ENCODE data around the gene HIF1AN. TPM values are rescaled to one million over a fixed set of nuclear protein-coding genes. Genes with fewer than 3 reads are reported as not detected.

The HIF1AN gene
- total RNA-seq, 1 donor = 15.2 TPM

DNA sequence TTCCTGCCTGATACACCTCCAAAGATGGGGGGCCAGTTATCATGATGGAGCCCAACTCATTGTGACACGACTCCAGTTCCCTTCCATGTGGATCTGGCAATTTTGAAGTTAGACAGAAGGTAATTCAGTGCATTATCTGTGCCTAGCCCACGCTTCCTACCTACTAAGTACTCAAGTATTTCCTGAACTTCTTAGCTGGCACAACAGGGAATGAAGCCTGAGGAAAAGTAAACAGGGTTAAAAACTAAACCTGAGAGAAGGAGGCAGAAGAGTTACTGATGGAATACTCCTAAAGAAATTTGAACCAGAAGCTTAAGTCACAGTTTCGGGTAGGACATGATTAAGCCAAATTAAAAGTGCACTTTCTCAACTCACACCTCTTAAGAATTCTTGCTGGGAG lies 14.9 kb upstream of the HIF1AN start:
- H3K9me3 ChIP-seq (ENCODE audit: low read depth, low read length) = no peaks in the 10 kb centered on the region
- TF ChIP-seq, protein P1, sequence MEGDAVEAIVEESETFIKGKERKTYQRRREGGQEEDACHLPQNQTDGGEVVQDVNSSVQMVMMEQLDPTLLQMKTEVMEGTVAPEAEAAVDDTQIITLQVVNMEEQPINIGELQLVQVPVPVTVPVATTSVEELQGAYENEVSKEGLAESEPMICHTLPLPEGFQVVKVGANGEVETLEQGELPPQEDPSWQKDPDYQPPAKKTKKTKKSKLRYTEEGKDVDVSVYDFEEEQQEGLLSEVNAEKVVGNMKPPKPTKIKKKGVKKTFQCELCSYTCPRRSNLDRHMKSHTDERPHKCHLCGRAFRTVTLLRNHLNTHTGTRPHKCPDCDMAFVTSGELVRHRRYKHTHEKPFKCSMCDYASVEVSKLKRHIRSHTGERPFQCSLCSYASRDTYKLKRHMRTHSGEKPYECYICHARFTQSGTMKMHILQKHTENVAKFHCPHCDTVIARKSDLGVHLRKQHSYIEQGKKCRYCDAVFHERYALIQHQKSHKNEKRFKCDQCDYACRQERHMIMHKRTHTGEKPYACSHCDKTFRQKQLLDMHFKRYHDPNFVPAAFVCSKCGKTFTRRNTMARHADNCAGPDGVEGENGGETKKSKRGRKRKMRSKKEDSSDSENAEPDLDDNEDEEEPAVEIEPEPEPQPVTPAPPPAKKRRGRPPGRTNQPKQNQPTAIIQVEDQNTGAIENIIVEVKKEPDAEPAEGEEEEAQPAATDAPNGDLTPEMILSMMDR (IDR thresholded peaks at IDR 0.05; ENCODE audit: extremely low read depth, low read depth, low read length) = no peak
- H3K27me3 ChIP-seq (ENCODE audit: insufficient read depth, low read length) = no peaks in the 10 kb centered on the region
- no peak overlapping the region for H2AFZ ChIP-seq (ENCODE audit: low read length)
- H4K20me1 ChIP-seq (ENCODE audit: insufficient read depth, low read length) = no peaks in the 10 kb centered on the region
- H3K4me1 ChIP-seq (ENCODE audit: insufficient read depth, low read length) = peaks cover 26% of the 10 kb centered on the region
- peaks cover 25% of the 10 kb centered on the region for H3K36me3 ChIP-seq (ENCODE audit: insufficient read depth, low read length)
- H3K79me2 ChIP-seq (ENCODE audit: insufficient read depth, low read length) = no peaks in the 10 kb centered on the region
- no peak overlapping the region for H3K27ac ChIP-seq (ENCODE audit: low read depth, low read length)
- H3K4me3 ChIP-seq (ENCODE audit: insufficient read depth, low read length) = no peak overlapping the region
- H3K4me2 ChIP-seq (ENCODE audit: insufficient read depth, low read length) = peak overlapping the region; percentile 21
- no peak for DNase-seq (ENCODE audit: insufficient read length, low spot score, missing footprints)

DNA sequence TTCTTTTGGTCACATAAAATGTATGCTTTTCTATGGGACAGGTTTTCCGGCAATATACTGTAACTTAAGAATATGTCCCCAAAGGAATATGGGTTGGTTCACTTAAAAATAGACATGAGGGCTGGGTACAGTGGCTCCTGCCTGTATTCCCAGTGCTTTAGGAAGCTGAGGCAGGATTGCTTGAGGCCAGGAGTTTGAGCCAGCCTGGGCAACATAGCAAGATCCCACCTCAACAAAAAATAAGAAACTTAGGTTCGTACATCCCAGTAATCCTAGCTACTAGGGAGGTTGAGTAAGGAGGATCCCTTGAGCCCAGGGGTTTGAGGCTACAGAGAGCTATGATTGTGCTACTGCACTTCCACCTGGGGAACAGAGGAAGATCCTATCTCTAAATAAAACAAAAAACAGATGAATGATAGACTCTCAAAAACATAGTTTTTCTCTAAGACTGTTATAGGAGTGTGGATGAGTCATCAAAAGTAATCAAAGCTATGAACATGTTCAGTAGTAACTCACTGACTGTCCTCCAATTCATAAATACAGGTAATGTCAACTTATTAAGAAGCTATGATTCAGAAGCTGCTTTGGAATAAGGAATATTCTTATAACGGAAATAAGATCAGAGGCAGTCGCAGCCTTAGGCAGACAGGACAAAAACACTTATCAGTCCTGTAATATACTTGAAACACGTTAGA lies 13.5 kb upstream of the HIF1AN start:
- Histone ChIP-seq H3K9me3 (ENCODE audit: low read depth, low read length) (no peaks in the 10 kb centered on the region), H4K20me1 (ENCODE audit: insufficient read depth, low read length) (peaks cover 5% of the 10 kb centered on the region), H3K4me2 (ENCODE audit: insufficient read depth, low read length) (no peak overlapping the region), H3K79me2 (ENCODE audit: insufficient read depth, low read length) (peaks cover 7% of the 10 kb centered on the region), H3K27me3 (ENCODE audit: insufficient read depth, low read length) (no peaks in the 10 kb centered on the region), H3K36me3 (ENCODE audit: insufficient read depth, low read length) (peaks cover 40% of the 10 kb centered on the region), H3K4me3 (ENCODE audit: insufficient read depth, low read length) (no peak overlapping the region), H2AFZ (ENCODE audit: low read length) (no peak overlapping the region), H3K27ac (ENCODE audit: low read depth, low read length) (no peak overlapping the region), H3K4me1 (ENCODE audit: insufficient read depth, low read length) (peaks cover 26% of the 10 kb centered on the region)
- DNase-seq (ENCODE audit: insufficient read length, low spot score, missing footprints) = no peak
- TF ChIP-seq, protein P1 (IDR thresholded peaks at IDR 0.05; ENCODE audit: extremely low read depth, low read depth, low read length) = no peak

DNA sequence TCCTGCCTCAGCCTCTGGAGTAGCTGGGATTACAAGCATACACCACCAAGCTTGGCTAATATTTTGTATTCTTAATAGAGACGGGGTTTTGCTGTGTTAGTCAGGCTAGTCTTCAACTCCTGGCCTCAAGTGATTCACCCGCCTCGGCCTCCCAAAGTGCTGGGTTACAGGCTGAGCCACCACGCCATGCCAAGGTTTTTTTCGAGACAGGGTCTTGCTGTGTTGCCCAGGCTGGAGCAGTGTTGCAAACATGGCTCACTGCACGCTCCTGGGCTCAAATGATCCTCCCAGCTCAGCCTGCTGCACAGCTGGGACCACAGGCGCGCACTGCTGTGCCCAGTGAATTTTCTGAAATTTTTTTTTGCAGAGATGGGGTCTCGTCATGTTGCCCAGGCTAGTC lies 12.8 kb upstream of the HIF1AN start:
- Histone ChIP-seq H3K27ac (ENCODE audit: low read depth, low read length) (no peak overlapping the region), H3K79me2 (ENCODE audit: insufficient read depth, low read length) (peaks cover 12% of the 10 kb centered on the region), H3K4me3 (ENCODE audit: insufficient read depth, low read length) (no peak overlapping the region), H3K9me3 (ENCODE audit: low read depth, low read length) (no peaks in the 10 kb centered on the region), H3K4me1 (ENCODE audit: insufficient read depth, low read length) (peaks cover 26% of the 10 kb centered on the region), H4K20me1 (ENCODE audit: insufficient read depth, low read length) (peaks cover 5% of the 10 kb centered on the region), H3K4me2 (ENCODE audit: insufficient read depth, low read length) (no peak overlapping the region), H3K36me3 (ENCODE audit: insufficient read depth, low read length) (peaks cover 40% of the 10 kb centered on the region), H2AFZ (ENCODE audit: low read length) (no peak overlapping the region), H3K27me3 (ENCODE audit: insufficient read depth, low read length) (no peaks in the 10 kb centered on the region)
- DNase-seq (ENCODE audit: insufficient read length, low spot score, missing footprints) = no peak
- TF ChIP-seq, protein P1 (IDR thresholded peaks at IDR 0.05; ENCODE audit: extremely low read depth, low read depth, low read length) = no peak

DNA sequence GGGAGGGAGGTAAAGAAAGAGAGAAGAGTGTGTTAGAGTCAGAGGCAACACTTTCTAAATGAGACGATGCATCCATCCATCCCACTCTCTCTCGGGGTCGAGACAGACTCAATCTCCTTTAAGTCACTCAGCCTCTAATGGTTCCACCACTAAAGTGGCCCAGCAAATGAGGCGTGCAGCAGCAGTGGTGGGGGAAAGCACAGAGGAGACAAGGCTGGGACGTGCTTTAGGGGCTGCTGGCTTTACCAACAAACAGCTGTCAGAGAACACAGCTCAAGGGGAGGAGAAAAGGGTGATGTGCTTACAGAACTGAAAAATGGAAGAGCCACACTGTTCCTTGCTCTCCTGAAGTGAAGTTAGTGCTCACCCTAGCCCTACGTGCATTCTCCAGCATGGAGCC lies 11.5 kb upstream of the HIF1AN start:
- H3K4me1 ChIP-seq (ENCODE audit: insufficient read depth, low read length) = peaks cover 33% of the 10 kb centered on the region
- TF ChIP-seq, protein P1 (IDR thresholded peaks at IDR 0.05; ENCODE audit: extremely low read depth, low read depth, low read length) = no peak
- peaks cover 40% of the 10 kb centered on the region for H3K36me3 ChIP-seq (ENCODE audit: insufficient read depth, low read length)
- H3K27me3 ChIP-seq (ENCODE audit: insufficient read depth, low read length) = no peaks in the 10 kb centered on the region
- H3K4me2 ChIP-seq (ENCODE audit: insufficient read depth, low read length) = no peak overlapping the region
- H4K20me1 ChIP-seq (ENCODE audit: insufficient read depth, low read length) = peaks cover 11% of the 10 kb centered on the region
- peaks cover 24% of the 10 kb centered on the region for H3K79me2 ChIP-seq (ENCODE audit: insufficient read depth, low read length)
- DNase-seq (ENCODE audit: insufficient read length, low spot score, missing footprints) = no peak
- H2AFZ ChIP-seq (ENCODE audit: low read length) = no peak overlapping the region
- no peaks in the 10 kb centered on the region for H3K9me3 ChIP-seq (ENCODE audit: low read depth, low read length)
- H3K27ac ChIP-seq (ENCODE audit: low read depth, low read length) = no peak overlapping the region
- H3K4me3 ChIP-seq (ENCODE audit: insufficient read depth, low read length) = no peak overlapping the region

Data from osteoblast (primary cell).